NCI-H1694 treated with DMSO at 0.1 percent for 48 hours (cell line): ENCODE data around the gene SPATA46.

Source experiments
- DNase-seq: peaks from one replicate; lab custom pipeline; 2025; lab: John Stamatoyannopoulos, UW

SPATA46 gene

GRCh38 chr1:162373541-162374260, 3.0 kb downstream of the SPATA46 start:
- no peak for DNase-seq

GRCh38 chr1:162373072-162373427, 3.6 kb downstream of the SPATA46 start:
- no peak for DNase-seq

- DNase-seq = no peak
These were observed 4.2 kb downstream of the SPATA46 start for GRCh38 chr1:162372159-162373071.

- no peak for DNase-seq
These were observed 5.0 kb downstream of the SPATA46 start for GRCh38 chr1:162371611-162372010.

- no peak for DNase-seq
These were observed 5.9 kb downstream of the SPATA46 start for GRCh38 chr1:162370721-162371120.

- no peak for DNase-seq
These were observed 6.5 kb downstream of the SPATA46 start for GRCh38 chr1:162370161-162370560.

- DNase-seq = no peak
These were observed 7.1 kb downstream of the SPATA46 start for GRCh38 chr1:162369571-162369970.

GRCh38 chr1:162368451-162368850, 8.2 kb downstream of the SPATA46 start:
- no peak for DNase-seq

- no peak for DNase-seq
These were observed 8.9 kb downstream of the SPATA46 start for GRCh38 chr1:162367772-162368171.

- DNase-seq = no peak
These were observed 9.6 kb downstream of the SPATA46 start for GRCh38 chr1:162367073-162367472.

- no peak for DNase-seq
These were observed 10.0 kb downstream of the SPATA46 start for GRCh38 chr1:162366671-162367070.

- no peak for DNase-seq
These were observed 10.5 kb downstream of the SPATA46 start for GRCh38 chr1:162366149-162366548.

- no peak for DNase-seq
These were observed 11.2 kb downstream of the SPATA46 start for GRCh38 chr1:162365284-162366020.

- DNase-seq = no peak
These were observed 12.2 kb downstream of the SPATA46 start for GRCh38 chr1:162364498-162364897.

- DNase-seq = no peak
These were observed 12.8 kb downstream of the SPATA46 start for GRCh38 chr1:162363823-162364222.

- DNase-seq = no peak
These were observed 15.3 kb downstream of the SPATA46 start for GRCh38 chr1:162361349-162361748.

GRCh38 chr1:162360874-162361260, 15.8 kb downstream of the SPATA46 start:
- DNase-seq = no peak

GRCh38 chr1:162360237-162360873, 16.3 kb downstream of the SPATA46 start:
- no peak for DNase-seq

GRCh38 chr1:162359523-162360236, 17.0 kb downstream of the SPATA46 start:
- no peak for DNase-seq

GRCh38 chr1:162358928-162359327, 17.7 kb downstream of the SPATA46 start:
- DNase-seq = no peak

- DNase-seq = peak; percentile 32
These were observed 18.9 kb downstream of the SPATA46 start for GRCh38 chr1:162357681-162358266.
